Psoas muscle (tissue), 8 donors: ENCODE results near the gene ANXA1. TPM values are rescaled to one million over a fixed set of nuclear protein-coding genes. Genes with fewer than 3 reads are reported as not detected.

ENCODE experiments used
- ATAC-seq, 4 donors: fragments of 200-7000 bp; cut with Tn5 transposase; one replicate each; pipeline ENCODE4 v1.9.1; 2020; ENCODE audit warnings: moderate library complexity in 3 of 4, mild to moderate bottlenecking in 2 of 4
- DNase-seq, 2 donors: peaks; one replicate each; pipeline ENCODE4 v3.0.0-alpha.2; 2020
- H3K27ac ChIP-seq: fragments of 200-600 bp; one replicate; pipeline ENCODE4 v1.8.0; 2022
- H3K27me3 ChIP-seq, 3 donors: fragments of 200-600 bp in 1 of 3; one replicate each; pipeline versions ENCODE4 v1.6.1 to v1.8.0; 2013 to 2022; ENCODE audit warnings: low read length in 2 of 3, mild to moderate bottlenecking in 2 of 3, moderate library complexity in 1 of 3; ENCODE audit not compliant: insufficient read depth in 3 of 3
- H3K36me3 ChIP-seq, 2 donors: fragments of 200-600 bp in 1 of 2; one replicate each; pipeline versions ENCODE4 v1.6.1 to v1.8.0; 2013 to 2022; ENCODE audit warnings: low read depth in 1 of 2, mild to moderate bottlenecking in 1 of 2, moderate library complexity in 1 of 2; ENCODE audit not compliant: insufficient read depth in 1 of 2
- H3K4me1 ChIP-seq: fragments of 200-600 bp; one replicate; pipeline ENCODE4 v1.8.0; 2022
- H3K4me3 ChIP-seq: fragments of 200-600 bp; one replicate; pipeline ENCODE4 v1.8.0; 2022; ENCODE audit warnings: mild to moderate bottlenecking
- H3K9me3 ChIP-seq: fragments of 200-600 bp; one replicate; pipeline ENCODE4 v1.8.0; 2022
- WGBS, 3 donors: extraction: QIAGEN DNeasy Blood & Tissue Kit; methylation state at CpG; one replicate each; pipeline versions ENCODE4 v1.1.6 to v1.1.7; 2013; 5-methylcytosine and 5-hydroxymethylcytosine counted together
- intact Hi-C, 2 donors: fragments of 100-400 bp; cut with DNase I; formaldehyde crosslinking; loops; one replicate each; pipeline versions ENCODE4 v1.11.0 to v1.14.2; 2022
- polyA plus RNA-seq, 3 donors: library from polyadenylated mRNA; stranded (reverse); fragments of 200-250 nt; gene quantifications; one replicate each; pipeline ENCODE4 v1.2.3, GENCODE V29; 2013
- total RNA-seq, 4 donors: library from RNA; stranded (reverse); fragmentation: NEBNext Ultra II Directional in 2 of 4; extraction: Animal tissue kit (Norgen Biotek cat#: 25700) in 2 of 4; gene quantifications; one replicate each; pipeline versions ENCODE4 v1.2.1 to v1.2.4, GENCODE V29; 2021 to 2023
- TF ChIP-seq, protein P1 (sequence below): fragments of 200-600 bp; IDR thresholded peaks from one replicate; pipeline ENCODE4 v1.8.0; 2022; ENCODE audit warnings: antibody characterized with exemption
- donor health status: healthy with polysubstance abuse.
- donor health status: DM: no; HTN: no; CAD: no; lungs with moderate emphysema.
- donor health status: Bipolar disorder and iron deficiency.
- donor health status: healthy.
- donor health status: DM: yes; HTN: yes; CAD: no.
- donor health status: DM: no; HTN: no; CAD: no.
- donor health status: DM: no; HTN: no; CAD: no.
- donor health status: DM: yes; HTN: yes; CAD: no.

Gene ANXA1
- total and polyA plus RNA-seq, 7 donors = 20.7 to 60.8 (median 25.8) TPM

DNA sequence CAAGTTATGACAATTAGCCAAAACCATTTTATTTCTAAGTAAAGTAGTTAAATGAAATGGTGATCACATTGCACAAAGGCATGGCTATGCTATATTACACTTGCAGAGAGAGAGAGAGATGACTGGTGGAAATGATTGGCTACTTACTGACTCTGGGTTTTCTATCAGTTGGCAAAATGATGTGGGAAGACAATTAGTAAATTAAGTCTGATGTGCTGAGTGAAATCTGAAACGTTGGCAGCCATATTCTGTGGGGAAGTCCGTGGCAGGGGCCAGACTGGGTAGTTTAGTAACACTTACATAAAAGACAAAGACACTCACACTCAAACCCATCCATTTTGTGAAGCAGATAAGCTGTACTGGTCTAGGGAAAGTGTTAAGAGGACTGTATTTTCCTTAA, 61.6 kb downstream of the ANXA1 start:
- ATAC-seq = no peak
- TF ChIP-seq, protein P1, sequence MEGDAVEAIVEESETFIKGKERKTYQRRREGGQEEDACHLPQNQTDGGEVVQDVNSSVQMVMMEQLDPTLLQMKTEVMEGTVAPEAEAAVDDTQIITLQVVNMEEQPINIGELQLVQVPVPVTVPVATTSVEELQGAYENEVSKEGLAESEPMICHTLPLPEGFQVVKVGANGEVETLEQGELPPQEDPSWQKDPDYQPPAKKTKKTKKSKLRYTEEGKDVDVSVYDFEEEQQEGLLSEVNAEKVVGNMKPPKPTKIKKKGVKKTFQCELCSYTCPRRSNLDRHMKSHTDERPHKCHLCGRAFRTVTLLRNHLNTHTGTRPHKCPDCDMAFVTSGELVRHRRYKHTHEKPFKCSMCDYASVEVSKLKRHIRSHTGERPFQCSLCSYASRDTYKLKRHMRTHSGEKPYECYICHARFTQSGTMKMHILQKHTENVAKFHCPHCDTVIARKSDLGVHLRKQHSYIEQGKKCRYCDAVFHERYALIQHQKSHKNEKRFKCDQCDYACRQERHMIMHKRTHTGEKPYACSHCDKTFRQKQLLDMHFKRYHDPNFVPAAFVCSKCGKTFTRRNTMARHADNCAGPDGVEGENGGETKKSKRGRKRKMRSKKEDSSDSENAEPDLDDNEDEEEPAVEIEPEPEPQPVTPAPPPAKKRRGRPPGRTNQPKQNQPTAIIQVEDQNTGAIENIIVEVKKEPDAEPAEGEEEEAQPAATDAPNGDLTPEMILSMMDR = no peak

DNA sequence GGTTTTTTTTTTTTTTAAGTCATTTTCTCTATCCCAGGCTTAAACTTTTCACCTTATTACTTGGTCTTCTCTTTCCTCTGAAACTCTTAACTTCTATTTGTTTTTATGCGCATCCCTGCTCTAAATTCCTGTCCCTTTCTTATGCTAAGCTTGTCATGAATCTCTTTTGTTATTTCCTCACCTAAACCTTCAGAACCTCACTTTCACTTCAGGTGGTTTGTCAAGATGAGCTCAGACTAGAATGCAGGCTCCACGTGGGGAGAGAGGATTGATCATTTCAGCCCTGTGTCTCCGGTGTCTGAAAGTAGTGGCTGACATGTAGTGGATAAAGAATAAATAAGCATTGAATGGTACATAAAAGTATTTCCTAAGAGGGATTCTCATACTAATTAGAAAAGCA, 63.6 kb downstream of the ANXA1 start:
- no peak for DNase-seq
- no peak for ATAC-seq
- H3K4me1 ChIP-seq = no peaks in the 10 kb centered on the region
- intact Hi-C loops = no loop called here
- no peak overlapping the region for H3K4me3 ChIP-seq
- H3K36me3 ChIP-seq = no peaks in the 10 kb centered on the region
- WGBS, 3 donors = 38 to 41% (median 40%) methylated on average over 3 of the region's 3 CpGs
- H3K27ac ChIP-seq = no peak overlapping the region
- H3K9me3 ChIP-seq = no peaks in the 10 kb centered on the region
- peaks cover 2 to 4% (median 4%) of the 10 kb centered on the region in 3 donors for H3K27me3 ChIP-seq
- TF ChIP-seq, protein P1 = no peak

More for the DNA sequence above, 61.6 kb downstream of the ANXA1 start:
- DNase-seq = no peak
- Histone ChIP-seq H3K9me3 (no peaks in the 10 kb centered on the region), H3K27ac (no peak overlapping the region), H3K36me3 (no peaks in the 10 kb centered on the region), H3K4me3 (no peak overlapping the region), H3K4me1 (no peaks in the 10 kb centered on the region), H3K27me3 (peaks cover 2 to 4% (median 2%) of the 10 kb centered on the region in 3 donors)
- intact Hi-C loops = no loop called here
- WGBS, 3 donors = 22 to 27% (median 24%) methylated on average over 2 of the region's 2 CpGs

DNA sequence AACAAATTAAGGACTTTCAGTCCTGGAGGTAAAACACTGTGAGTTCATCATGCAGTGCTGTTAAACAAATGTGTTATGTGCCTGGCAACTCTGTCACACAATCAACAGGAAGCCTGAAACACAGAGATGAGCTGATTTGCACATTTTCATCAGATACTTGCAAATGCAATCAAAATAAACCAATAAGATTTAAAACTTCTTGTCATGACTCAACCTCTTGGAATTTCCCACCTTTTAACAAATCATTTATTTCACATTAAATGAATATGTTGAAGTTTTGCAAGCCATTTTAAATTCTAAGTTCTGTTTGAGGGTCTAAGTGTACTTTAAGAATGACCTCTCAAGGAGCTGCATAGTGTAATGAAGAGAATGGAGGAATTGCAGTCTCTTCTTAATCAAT, 64.4 kb downstream of the ANXA1 start:
- intact Hi-C loops = no loop called here
- DNase-seq = no peak

More for the DNA sequence above, 64.4 kb downstream of the ANXA1 start:
- no peaks in the 10 kb centered on the region for H3K36me3 ChIP-seq
- TF ChIP-seq, protein P1 = no peak
- no peaks in the 10 kb centered on the region for H3K4me1 ChIP-seq
- no peak for ATAC-seq
- no peak overlapping the region for H3K4me3 ChIP-seq
- no peak overlapping the region for H3K27ac ChIP-seq
- H3K27me3 ChIP-seq = peaks cover 2 to 4% (median 3%) of the 10 kb centered on the region in 3 donors
- H3K9me3 ChIP-seq = no peaks in the 10 kb centered on the region

Other genes starting within 250 kb of the ANXA1 start
- gene ALDH1A1, start 198.8 kb upstream of the ANXA1 start, total RNA-seq = 10 to 100 TPM; 14.1 to 57.0 (median 31.7) TPM
- 10 to 100 TPM in 2 of 3 donors, 1 to 10 TPM in 1; 7.0 to 21.0 (median 15.0) TPM for gene ALDH1A1, start 198.8 kb upstream of the ANXA1 start, polyA plus RNA-seq